OCI-LY7 (cell line): ENCODE measurements around the gene RCOR1.

Experiments used
- CTCF ChIP-seq: fragments of 200-600 bp; sonication (generic); conservative IDR thresholded peaks from 2 replicates; pipeline ENCODE4 v1.5.1; 2014; ENCODE audit warnings: mild to moderate bottlenecking, antibody characterized with exemption, low read length, moderate library complexity, mixed read lengths
- EZH2phosphoT487 ChIP-seq: fragments of 200-600 bp; sonication (generic); IDR thresholded peaks from 2 replicates; pipeline ENCODE4 v1.6.1; 2018; ENCODE audit warnings: low read depth, borderline replicate concordance, mild to moderate bottlenecking, mixed run types, antibody characterized with exemption, low read length, moderate library complexity, mixed read lengths

- TF ChIP-seq CTCF (no peak), EZH2phosphoT487 (no peak)
Observed at GRCh38 chr14:102604183-102604582, 11.7 kb downstream of the RCOR1 start.
